IMR-90 (cell line): ENCODE measurements around the gene BTRC. TPM values are rescaled to one million over a fixed set of nuclear protein-coding genes. Genes with fewer than 3 reads are reported as not detected.

ENCODE experiments used
- ATAC-seq: fragments of 200-7000 bp; cut with Tn5 transposase; 2 replicates; pipeline ENCODE4 v1.9.1; 2020; ENCODE audit warnings: low read depth, mild to moderate bottlenecking, moderate library complexity
- BruUV-seq: library from RNA; stranded (reverse); fragments of 400-500 nt; replicated peaks from 2 replicates; lab custom pipeline; 2021; lab: Mats Ljungman, UMichigan
- CTCF ChIA-PET: fragments of 300-600 bp; formaldehyde crosslinking; extraction: SDS; loops from one replicate; lab custom pipeline; 2021; ENCODE audit warnings: antibody characterized with exemption; lab: Yijun Ruan, JAX
- POLR2A ChIA-PET: fragments of 300-600 bp; sonication (Branson Sonifier 250); formaldehyde crosslinking; loops from one replicate; lab custom pipeline; 2022; ENCODE audit warnings: antibody characterized with exemption; ENCODE audit not compliant: unreplicated experiment; lab: Charles Lee
- DNase-seq: peaks from one replicate; pipeline ENCODE4 v3.0.0; 2013
- H2AFZ ChIP-seq: replicated peaks from 2 replicates; pipeline ENCODE3; 2013; ENCODE audit warnings: low read length, mild to moderate bottlenecking; ENCODE audit not compliant: poor library complexity
- H2AK5ac ChIP-seq: 2 replicates; pipeline ENCODE4 v1.6.1; 2013; ENCODE audit warnings: low read depth, low read length, inconsistent platforms
- H2AK9ac ChIP-seq: replicated peaks from 2 replicates; pipeline ENCODE3; 2013; ENCODE audit warnings: mild to moderate bottlenecking, low read depth, low read length, moderate library complexity; ENCODE audit not compliant: poor library complexity
- H2BK120ac ChIP-seq: 2 replicates; pipeline ENCODE4 v1.6.1; 2013; ENCODE audit warnings: low read depth, low read length, inconsistent platforms
- H2BK15ac ChIP-seq: 3 replicates; pipeline ENCODE4 v1.6.1; 2013; ENCODE audit warnings: low read depth, low read length, inconsistent platforms
- H2BK20ac ChIP-seq: 2 replicates; pipeline ENCODE4 v1.6.1; 2013; ENCODE audit warnings: low read depth, mild to moderate bottlenecking, inconsistent platforms, low read length, moderate library complexity
- H2BK5ac ChIP-seq: 2 replicates; pipeline ENCODE4 v1.6.1; 2013; ENCODE audit warnings: mild to moderate bottlenecking, low read depth, low read length, inconsistent platforms; ENCODE audit not compliant: poor library complexity, severe bottlenecking
- H3K14ac ChIP-seq: replicated peaks from 2 replicates; pipeline ENCODE4 v1.6.1; 2013; ENCODE audit warnings: low read depth, low read length, inconsistent platforms
- H3K18ac ChIP-seq: 2 replicates; pipeline ENCODE4 v1.6.1; 2013; ENCODE audit warnings: low read depth, low read length, control low read depth
- H3K23ac ChIP-seq: 2 replicates; pipeline ENCODE4 v1.6.1; 2013; ENCODE audit warnings: low read depth, low read length, inconsistent platforms
- H3K27ac ChIP-seq: 2 replicates; pipeline ENCODE4 v1.5.1; 2013; ENCODE audit warnings: mild to moderate bottlenecking, control low read depth, low read length; ENCODE audit not compliant: insufficient read depth
- H3K27me3 ChIP-seq: 2 replicates; pipeline ENCODE4 v1.6.1; 2013; ENCODE audit warnings: low read length; ENCODE audit not compliant: control insufficient read depth, insufficient read depth
- H3K36me3 ChIP-seq: 2 replicates; pipeline ENCODE4 v1.6.1; 2013; ENCODE audit warnings: low read length, mixed read lengths; ENCODE audit not compliant: control insufficient read depth, insufficient read depth
- H3K4ac ChIP-seq: 2 replicates; pipeline ENCODE4 v1.6.1; 2013; ENCODE audit warnings: low read depth, low read length, inconsistent platforms
- H3K4me1 ChIP-seq: 2 replicates; pipeline ENCODE4 v1.6.1; 2013; ENCODE audit warnings: low read length, mixed read lengths; ENCODE audit not compliant: control insufficient read depth, insufficient read depth
- H3K4me2 ChIP-seq: 2 replicates; pipeline ENCODE4 v1.6.1; 2013; ENCODE audit warnings: low read depth, mild to moderate bottlenecking, control low read depth, low read length, moderate library complexity
- H3K4me3 ChIP-seq: 2 replicates; pipeline ENCODE4 v1.5.1; 2013; ENCODE audit warnings: low read depth, mild to moderate bottlenecking, control low read depth, low read length, moderate library complexity; ENCODE audit not compliant: insufficient read depth
- H3K56ac ChIP-seq: 2 replicates; pipeline ENCODE4 v1.6.1; 2013; ENCODE audit warnings: low read length, inconsistent platforms; ENCODE audit not compliant: insufficient read depth; ENCODE audit errors: extremely low read depth
- H3K79me1 ChIP-seq, 2 experiments: 2 replicates each; pipeline ENCODE4 v1.6.1; 2013; ENCODE audit warnings: low read length in 2 of 2, inconsistent platforms in 1 of 2, low read depth in 1 of 2
- H3K9ac ChIP-seq: 2 replicates; pipeline ENCODE4 v1.6.1; 2013; ENCODE audit warnings: low read depth, low read length, control low read depth
- H3K9me1 ChIP-seq: 2 replicates; pipeline ENCODE4 v1.6.1; 2013; ENCODE audit warnings: low read length, inconsistent platforms; ENCODE audit not compliant: insufficient read depth
- H3K9me3 ChIP-seq: 2 replicates; pipeline ENCODE4 v1.6.1; 2013; ENCODE audit warnings: low read length; ENCODE audit not compliant: control insufficient read depth, insufficient read depth
- H4K20me1 ChIP-seq: 2 replicates; pipeline ENCODE4 v1.6.1; 2013; ENCODE audit warnings: low read length, inconsistent platforms; ENCODE audit not compliant: insufficient read depth
- H4K5ac ChIP-seq: 2 replicates; pipeline ENCODE4 v1.6.1; 2013; ENCODE audit warnings: mild to moderate bottlenecking, low read depth, low read length, control low read depth
- H4K8ac ChIP-seq, 2 experiments: 2 replicates each; pipeline ENCODE4 v1.6.1; 2013; ENCODE audit warnings: low read depth in 2 of 2, low read length in 2 of 2, control low read depth in 1 of 2, inconsistent platforms in 1 of 2
- H4K91ac ChIP-seq: 2 replicates; pipeline ENCODE4 v1.6.1; 2013; ENCODE audit warnings: low read depth, low read length, inconsistent platforms; ENCODE audit not compliant: insufficient read depth
- BHLHE40 ChIP-seq: fragments of 150-350 bp; IDR thresholded peaks from 2 replicates; pipeline ENCODE4 v1.6.1; 2016; ENCODE audit warnings: mild to moderate bottlenecking, low read depth, low read length
- CTCF ChIP-seq: conservative IDR thresholded peaks from 2 replicates; pipeline ENCODE4 v1.5.1; 2012; ENCODE audit warnings: mild to moderate bottlenecking, low read depth, low read length, improper control_type of control experiment
- ELK1 ChIP-seq: fragments of 150-350 bp; IDR thresholded peaks from 2 replicates; pipeline ENCODE4 v1.6.1; 2016; ENCODE audit warnings: low read depth, mild to moderate bottlenecking, low read length, moderate library complexity, borderline replicate concordance
- FOS ChIP-seq: fragments of 150-350 bp; IDR thresholded peaks from 2 replicates; pipeline ENCODE4 v1.6.1; 2016; ENCODE audit warnings: low read depth, low read length
- MAFK ChIP-seq: IDR thresholded peaks from 2 replicates; pipeline ENCODE4 v1.6.1; 2012; ENCODE audit warnings: low read depth, low read length, improper control_type of control experiment
- MAZ ChIP-seq: IDR thresholded peaks from 2 replicates; pipeline ENCODE4 v1.6.1; 2012; ENCODE audit warnings: low read depth, mild to moderate bottlenecking, low read length, improper control_type of control experiment, moderate library complexity, borderline replicate concordance
- MXI1 ChIP-seq: IDR thresholded peaks from 2 replicates; pipeline ENCODE4 v1.6.1; 2012; ENCODE audit warnings: low read depth, mild to moderate bottlenecking, low read length, moderate library complexity, borderline replicate concordance
- RAD21 ChIP-seq: IDR thresholded peaks from 2 replicates; pipeline ENCODE4 v1.6.1; 2012; ENCODE audit warnings: low read length, improper control_type of control experiment
- SMC3 ChIP-seq: fragments of 150-350 bp; IDR thresholded peaks from 2 replicates; pipeline ENCODE4 v1.6.1; 2016; ENCODE audit warnings: low read depth, mild to moderate bottlenecking, antibody characterized with exemption, low read length, moderate library complexity
- whole genome bisulfite sequencing, 2 experiments: methylation state at CpG; one replicate each; pipeline versions ENCODE4 v1.1.5 to v1.1.7; 2013; ENCODE audit warnings: missing lambda C conversion rate in 2 of 2; ENCODE audit not compliant: insufficient read length in 1 of 2; ENCODE audit errors: extremely low coverage in 2 of 2; 5-methylcytosine and 5-hydroxymethylcytosine counted together
- dilution Hi-C: fragments of 300-500 bp; cut with HindIII; formaldehyde crosslinking; loops from one replicate; pipeline ENCODE4 v1.14.3; 2018; ENCODE audit warnings: low sequenced_read_pairs; ENCODE audit not compliant: unreplicated experiment
- in situ Hi-C: fragments of 300-500 bp; cut with MboI; formaldehyde crosslinking; loops from 3 replicates; pipeline ENCODE4 v1.14.3; 2019; ENCODE audit warnings: low sequenced_read_pairs, inconsistent platforms, mixed read lengths
- intact Hi-C: fragments of 100-400 bp; cut with micrococcal nuclease; formaldehyde crosslinking; loops from 2 replicates; pipeline ENCODE4 v1.10.0; 2022
- polyA plus RNA-seq, 3 experiments: library from polyadenylated mRNA; depleted of rRNA; stranded (reverse); fragments of >200 nt; gene quantifications; 2 replicates each; pipeline ENCODE4 v1.2.3, GENCODE V29; 2012; ENCODE audit warnings: low replicate concordance in 1 of 3
- total RNA-seq: library from RNA; depleted of rRNA; stranded (reverse); fragments of >200 nt; gene quantifications from 2 replicates; pipeline ENCODE4 v1.2.3, GENCODE V29; 2012

The BTRC gene
- total and polyA plus RNA-seq, 2 of the 4 experiments (the other 2 are of a cell fraction) = 7.7 to 8.4 TPM

GRCh38 chr10:101393378-101393777 is 39.4 kb downstream of the BTRC start:
- Histone ChIP-seq H4K20me1 (peaks cover 27% of the 10 kb centered on the region), H3K9ac (no peak overlapping the region; the same call in 1 of the 2 replicates), H3K4me3 (no peak overlapping the region), H4K5ac (no peak overlapping the region), H2BK15ac (no peak overlapping the region), H2BK120ac (no peak overlapping the region), H4K8ac (no peak overlapping the region), H3K79me1 (peaks cover 23 to 47% of the 10 kb centered on the region in 2 experiments), H3K4me2 (no peak overlapping the region), H3K4ac (no peak overlapping the region), H3K4me1 (peaks cover 2% of the 10 kb centered on the region; the same call in 1 of the 2 replicates), H3K56ac (no peak overlapping the region), H3K27me3 (no peaks in the 10 kb centered on the region), H2BK20ac (no peak overlapping the region), H3K23ac (no peak overlapping the region), H3K9me3 (no peaks in the 10 kb centered on the region), H2BK5ac (no peak overlapping the region), H4K91ac (no peak overlapping the region), H3K9me1 (peaks cover 5% of the 10 kb centered on the region; the same call in 1 of the 2 replicates), H2AFZ (no peak overlapping the region), H2AK9ac (no peak overlapping the region), H3K14ac (no peak overlapping the region), H3K27ac (no peak overlapping the region), H2AK5ac (no peak overlapping the region), H3K18ac (no peak overlapping the region), H3K36me3 (no peaks in the 10 kb centered on the region)
- no TSS peak for BruUV-seq
- POLR2A ChIA-PET = no interaction called here
- TF ChIP-seq MAFK = no peak
- no peak for TF ChIP-seq MAZ
- no peak for TF ChIP-seq FOS
- TF ChIP-seq ELK1 = no peak
- TF ChIP-seq MXI1 = no peak
- no peak for TF ChIP-seq CTCF
- no peak for TF ChIP-seq BHLHE40
- no peak for TF ChIP-seq RAD21
- TF ChIP-seq SMC3 = no peak
- dilution Hi-C loops (no loop called here), intact Hi-C loops (no loop called here), in situ Hi-C loops (no loop called here)
- ATAC-seq (no peak), DNase-seq (no peak)
- CTCF ChIA-PET = no interaction called here
- WGBS, 2 experiments = no CpG with 5 or more reads among the region's 2 CpGs
